T-cell (primary cell): ENCODE data around the gene CNPY4. TPM values are rescaled to one million over a fixed set of nuclear protein-coding genes. Genes with fewer than 3 reads are reported as not detected.
"Not testable (repeated sequence)": the region's sequence is repeated elsewhere in the genome, so short reads cannot be mapped to it uniquely, and the experiment has no call there.

Experiments
- ATAC-seq, 4 experiments: fragments of 200-7000 bp in 3 of 4; fragments of 150-1000 bp in 1 of 4; cut with Tn5 transposase; replicated peaks in 1 of 4; 1 replicate in 3 of 4; 2 replicates in 1 of 4; pipeline ENCODE4 v1.10.0; 2021; ENCODE audit warnings: moderate library complexity in 3 of 4, mild to moderate bottlenecking in 2 of 4, moderate number of reproducible peaks in 1 of 4
- CTCF ChIA-PET, 2 donors: fragments of 300-600 bp; sonication (Branson Sonifier 250); formaldehyde crosslinking; loops; one replicate each; lab custom pipeline; 2022; ENCODE audit warnings: antibody characterized with exemption in 2 of 2; lab: Charles Lee
- POLR2A ChIA-PET, 2 donors: fragments of 300-600 bp; sonication (Branson Sonifier 250); formaldehyde crosslinking; loops; one replicate each; lab custom pipeline; 2022; ENCODE audit warnings: antibody characterized with exemption in 2 of 2; lab: Charles Lee
- DNase-seq, 35 experiments: peaks; one replicate each; pipeline versions ENCODE4 v3.0.0 to v3.0.0-alpha.2; 2013 to 2023
- H3K27ac ChIP-seq: one replicate; pipeline ENCODE4 v1.5.1; 2013; ENCODE audit warnings: low read length
- H3K27me3 ChIP-seq, 2 experiments: replicated peaks in 1 of 2; 1 replicate in 1 of 2; 2 replicates in 1 of 2; pipeline versions ENCODE4 v1.6.1 to v1.7.0; 2013; ENCODE audit warnings: low read length in 1 of 2, mixed read lengths in 1 of 2; ENCODE audit not compliant: control insufficient read depth in 2 of 2, insufficient read depth in 2 of 2; ENCODE audit errors: extremely low read depth in 1 of 2
- H3K36me3 ChIP-seq, 2 donors: 1 replicate in 1 of 2; 2 replicates in 1 of 2; pipeline versions ENCODE4 v1.6.1 to v1.7.0; 2013; ENCODE audit warnings: low read length in 1 of 2; ENCODE audit not compliant: control insufficient read depth in 2 of 2, insufficient read depth in 1 of 2; ENCODE audit errors: extremely low read depth in 1 of 2
- H3K4me1 ChIP-seq, 2 experiments: 1 replicate in 1 of 2; 2 replicates in 1 of 2; pipeline versions ENCODE4 v1.6.1 to v1.7.0; 2013; ENCODE audit warnings: low read length in 2 of 2, mixed read lengths in 1 of 2; ENCODE audit not compliant: insufficient read depth in 2 of 2, control insufficient read depth in 1 of 2; ENCODE audit errors: extremely low read depth in 1 of 2
- H3K4me3 ChIP-seq, 2 donors: 1 replicate in 1 of 2; 2 replicates in 1 of 2; pipeline versions ENCODE4 v1.5.1 to v1.7.0; 2013; ENCODE audit warnings: mild to moderate bottlenecking in 2 of 2, low read length in 1 of 2, moderate library complexity in 1 of 2; ENCODE audit not compliant: control insufficient read depth in 1 of 2; ENCODE audit errors: extremely low read depth in 1 of 2
- H3K9me3 ChIP-seq: 2 replicates; pipeline ENCODE4 v1.7.0; 2013
- H3K27ac Mint-ChIP-seq, 2 donors: one replicate each; pipeline ENCODE4 v1.8.0; 2020 to 2021; ENCODE audit warnings: mild to moderate bottlenecking in 2 of 2, mixed read lengths in 2 of 2
- H3K27me3 Mint-ChIP-seq, 2 donors: one replicate each; pipeline ENCODE4 v1.8.0; 2021 to 2022; ENCODE audit warnings: mixed read lengths in 2 of 2
- H3K36me3 Mint-ChIP-seq: one replicate; pipeline ENCODE4 v1.8.0; 2021; ENCODE audit warnings: mixed read lengths
- H3K4me1 Mint-ChIP-seq, 3 donors: one replicate each; pipeline ENCODE4 v1.8.0; 2020 to 2022; ENCODE audit warnings: mixed read lengths in 3 of 3, mild to moderate bottlenecking in 1 of 3
- H3K4me3 Mint-ChIP-seq, 3 donors: one replicate each; pipeline ENCODE4 v1.8.0; 2020 to 2022; ENCODE audit warnings: mild to moderate bottlenecking in 3 of 3, mixed read lengths in 3 of 3, moderate library complexity in 3 of 3
- H3K9me3 Mint-ChIP-seq, 3 donors: one replicate each; pipeline ENCODE4 v1.8.0; 2020 to 2022; ENCODE audit warnings: mixed read lengths in 3 of 3
- WGBS: methylation state at CpG from one replicate; pipeline ENCODE4 v1.1.5; 2013; ENCODE audit warnings: missing lambda C conversion rate; ENCODE audit not compliant: insufficient coverage; 5-methylcytosine and 5-hydroxymethylcytosine counted together
- total RNA-seq, 35 experiments: library from RNA in 6 of 35; stranded (reverse) in 6 of 35; fragments of 120-200 nt in 1 of 35; gene quantifications; one replicate each; pipeline versions ENCODE4 v1.2.1 to v1.2.4 and lab custom pipeline; 2013 to 2026

Gene CNPY4
- total RNA-seq, 5 donors from 2014 or later (not counting 1 experiment from before 2014, with no cell fraction given): 23.9 to 90.0 (median 79.6) TPM

- ATAC-seq (no peak), DNase-seq (no peak)
- Histone ChIP-seq H3K27me3 (no peaks in the 10 kb centered on the region), H3K36me3 (peaks cover 0 to 13% of the 10 kb centered on the region in 2 donors), H3K4me1 (peaks cover 7 to 52% of the 10 kb centered on the region in 2 experiments), H3K9me3 (no peaks in the 10 kb centered on the region), H3K4me3 (peak overlapping the region; percentile 82 to 91), H3K27ac (peak overlapping the region; percentile 97)
- Mint-ChIP-seq H3K4me1 (peaks cover 41 to 44% (median 42%) of the 10 kb centered on the region in 3 donors), H3K9me3 (no peaks in the 10 kb centered on the region), H3K27me3 (no peaks in the 10 kb centered on the region), H3K36me3 (peaks cover 12% of the 10 kb centered on the region), H3K4me3 (peak overlapping the region; percentile 98 to 100 (median 100)), H3K27ac (peak overlapping the region; percentile 100)
- POLR2A ChIA-PET: interaction anchor here (0.6 to 0.9 kb wide), 5 partner anchors 26 to 653 kb away, joined by 3 to 13 read pairs (median 3); partner anchors contain the start of gene GPC2 (in 1 of the 2)
- CTCF ChIA-PET: interaction anchor here in 1 of 2 donors (1.0 to 1.1 kb wide), 2 partner anchors 22 to 667 kb away, joined by 3 to 6 read pairs; partner anchors contain the start of gene LAMTOR4
- WGBS: 5% methylated on average over 25 of the region's 29 CpGs
These were observed 7.0 kb downstream of the CNPY4 start for GRCh38 chr7:100126239-100126930.

- ChIA-PET POLR2A (interaction anchor here (0.6 to 0.9 kb wide), 5 partner anchors 27 to 654 kb away, joined by 3 to 13 read pairs (median 3); partner anchors contain the start of gene GPC2 (in 1 of the 2)), CTCF (interaction anchor here in 1 of 2 donors (1.0 to 1.1 kb wide), 3 partner anchors 21 to 668 kb away, joined by 3 to 6 read pairs (median 4); partner anchors contain the start of gene LAMTOR4)
- peak; percentile 77 to 86 (median 80) for ATAC-seq
- Histone ChIP-seq H3K4me1 (peaks cover 7 to 50% of the 10 kb centered on the region in 2 experiments), H3K27me3 (no peaks in the 10 kb centered on the region), H3K27ac (peak within 1 kb of the TSS; percentile 97), H3K36me3 (peaks cover 0 to 11% of the 10 kb centered on the region in 2 donors), H3K9me3 (no peaks in the 10 kb centered on the region), H3K4me3 (peak within 1 kb of the TSS; percentile 82 to 91)
- peak within 1 kb of the TSS; percentile 98 to 100 (median 100) for H3K4me3 Mint-ChIP-seq
- under 1% methylated on average over 77 of the region's 85 CpGs for whole genome bisulfite sequencing
- DNase-seq: peak; percentile 80 to 96 (median 89)
- H3K36me3 Mint-ChIP-seq: peaks cover 12% of the 10 kb centered on the region
- peaks cover 41 to 45% (median 42%) of the 10 kb centered on the region in 3 donors for H3K4me1 Mint-ChIP-seq
- H3K9me3 Mint-ChIP-seq: no peaks in the 10 kb centered on the region
- H3K27ac Mint-ChIP-seq: peak within 1 kb of the TSS; percentile 100
- H3K27me3 Mint-ChIP-seq: no peaks in the 10 kb centered on the region
These were observed 7.8 kb downstream of the CNPY4 start, which contains the start of gene MBLAC1 for GRCh38 chr7:100126931-100127865. TSS of gene MBLAC1 (plus strand) at chr7:100126967. CDS start at chr7:100127396, 429 bp downstream.

- H3K4me3 ChIP-seq: peak overlapping the region; percentile 82 to 91
- peaks cover 7 to 54% of the 10 kb centered on the region in 2 experiments for H3K4me1 ChIP-seq
- Mint-ChIP-seq H3K27ac (peak overlapping the region; percentile 77 to 82), H3K4me1 (peaks cover 42 to 51% (median 45%) of the 10 kb centered on the region in 3 donors), H3K36me3 (peaks cover 6% of the 10 kb centered on the region), H3K9me3 (no peaks in the 10 kb centered on the region), H3K4me3 (peak overlapping the region; percentile 78 to 100 (median 98)), H3K27me3 (no peaks in the 10 kb centered on the region)
- DNase-seq (peak in 17 of 35 experiments; percentile 1 to 41 (median 15)), ATAC-seq (no peak)
- H3K27me3 ChIP-seq: no peaks in the 10 kb centered on the region
- ChIA-PET POLR2A (interaction anchor here (0.6 kb wide), 2 partner anchors 11 to 363 kb away, joined by 3 to 7 read pairs; no protein-coding TSS in a partner anchor), CTCF (interaction anchor here (0.6 to 1.3 kb wide), 6 partner anchors 21 to 353 kb away, joined by 3 to 5 read pairs (median 4); partner anchors contain the start of gene LAMTOR4 (in 1 of the 2))
- peaks cover 0 to 7% of the 10 kb centered on the region in 2 donors for H3K36me3 ChIP-seq
- no peaks in the 10 kb centered on the region for H3K9me3 ChIP-seq
- peak overlapping the region; percentile 60 for H3K27ac ChIP-seq
- 4% methylated on average over 34 of the region's 37 CpGs for WGBS
These were observed 8.6 kb downstream of the CNPY4 start for GRCh38 chr7:100127866-100128636.

GRCh38 chr7:100128637-100128963, 9.2 kb downstream of the CNPY4 start:
- ChIA-PET CTCF (interaction anchor here (0.6 to 1.3 kb wide), 6 partner anchors 20 to 352 kb away, joined by 3 to 5 read pairs (median 4); partner anchors contain the start of gene LAMTOR4 (in 1 of the 2)), POLR2A (interaction anchor here (0.6 kb wide), 2 partner anchors 11 to 363 kb away, joined by 3 to 7 read pairs; no protein-coding TSS in a partner anchor)
- no peak overlapping the region for H3K4me3 ChIP-seq
- peaks cover 7 to 54% of the 10 kb centered on the region in 2 experiments for H3K4me1 ChIP-seq
- ATAC-seq: no peak
- H3K9me3 ChIP-seq: no peaks in the 10 kb centered on the region
- H3K4me1 Mint-ChIP-seq: peaks cover 42 to 51% (median 45%) of the 10 kb centered on the region in 3 donors
- H3K27ac ChIP-seq: no peak overlapping the region
- DNase-seq: no peak
- no peaks in the 10 kb centered on the region for H3K27me3 ChIP-seq
- peaks cover 0 to 7% of the 10 kb centered on the region in 2 donors for H3K36me3 ChIP-seq
- no peaks in the 10 kb centered on the region for H3K27me3 Mint-ChIP-seq
- no CpG with 5 or more reads among the region's 1 CpG for WGBS
- H3K4me3 Mint-ChIP-seq: peak overlapping the region; percentile 78 to 100 (median 98)
- peaks cover 6% of the 10 kb centered on the region for H3K36me3 Mint-ChIP-seq
- peak overlapping the region in 1 of 2 donors; percentile 77 for H3K27ac Mint-ChIP-seq
- no peaks in the 10 kb centered on the region for H3K9me3 Mint-ChIP-seq

GRCh38 chr7:100130220-100130607, 10.8 kb downstream of the CNPY4 start:
- H3K4me1 Mint-ChIP-seq: peaks cover 30 to 43% (median 33%) of the 10 kb centered on the region in 3 donors
- H3K9me3 ChIP-seq, H3K36me3 ChIP-seq, H3K27me3 ChIP-seq, H3K4me3 ChIP-seq, H3K27me3 Mint-ChIP-seq, H3K27ac ChIP-seq, H3K9me3 Mint-ChIP-seq, H3K36me3 Mint-ChIP-seq, DNase-seq, H3K27ac Mint-ChIP-seq, ATAC-seq: not testable (repeated sequence)
- POLR2A ChIA-PET: interaction anchor here in 1 of 2 donors (0.6 kb wide), 1 partner anchor 14 kb away, joined by 3 read pairs; no protein-coding TSS in a partner anchor
- H3K4me3 Mint-ChIP-seq: peak overlapping the region in 1 of 3 donors; percentile 25
- CTCF ChIA-PET: interaction anchor here (0.6 to 1.2 kb wide), 8 partner anchors 10 to 136 kb away, joined by 3 to 13 read pairs (median 4); no protein-coding TSS in a partner anchor
- H3K4me1 ChIP-seq: peaks cover 7 to 44% of the 10 kb centered on the region in 2 experiments
- WGBS: no CpG with 5 or more reads among the region's 1 CpG
